ENCODE results near the gene SNAI1.

Gene SNAI1

DNA sequence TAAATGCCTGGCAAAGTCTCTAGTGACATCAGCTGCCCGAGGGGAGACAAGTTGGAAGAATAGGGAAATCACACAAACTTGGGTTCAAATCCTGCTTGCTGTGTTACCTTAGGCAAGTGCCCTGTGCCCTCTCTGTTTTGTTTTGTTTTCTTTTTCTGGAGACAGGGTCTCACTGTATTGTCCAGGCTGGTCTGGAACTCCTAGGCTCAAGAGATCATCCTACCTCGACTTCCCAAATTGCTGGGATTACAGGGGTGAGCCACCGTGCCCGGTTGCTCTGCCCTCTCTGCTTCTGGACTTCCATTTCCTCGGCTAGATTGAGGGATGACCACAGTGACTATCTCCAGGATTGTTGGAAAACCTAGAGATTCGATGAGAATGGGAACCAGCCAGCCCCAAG is 55.4 kb downstream of the SNAI1 start:
- DNase-seq: no peak

Data from left hindlimb (tissue), 1 donor.